DLD1 (cell line): ENCODE results near the gene RAD51.

ENCODE experiments used
- in situ Hi-C: cut with HindIII; loops from 2 replicates; pipeline ENCODE4 v1.10.0; 2017; ENCODE audit warnings: low sequenced_read_pairs

Gene RAD51

GRCh38 chr15:40721701-40722100, 26.7 kb downstream of the RAD51 start:
- in situ Hi-C loops, result no loop called here

GRCh38 chr15:40722354-40722753, 27.4 kb downstream of the RAD51 start:
- in situ Hi-C loops, result no loop called here

GRCh38 chr15:40722934-40723333, 28.0 kb downstream of the RAD51 start:
- in situ Hi-C loops, result no loop called here

GRCh38 chr15:40723919-40724318, 28.9 kb downstream of the RAD51 start:
- in situ Hi-C loops, result no loop called here

- in situ Hi-C loops, result no loop called here
Measured at GRCh38 chr15:40731034-40731433, 36.1 kb downstream of the RAD51 start.

- in situ Hi-C loops, result no loop called here
Measured at GRCh38 chr15:40736575-40736974, 41.6 kb downstream of the RAD51 start.

- in situ Hi-C loops, result no loop called here
Measured at GRCh38 chr15:40737048-40737447, 42.1 kb downstream of the RAD51 start.

GRCh38 chr15:40739047-40739446, 44.1 kb downstream of the RAD51 start:
- in situ Hi-C loops, result no loop called here

- in situ Hi-C loops, result loop anchor here (5.0 to 10.0 kb wide), 3 partner anchors 37 to 145 kb away; no protein-coding TSS in a partner anchor
Measured at GRCh38 chr15:40739854-40740253, 44.9 kb downstream of the RAD51 start.

GRCh38 chr15:40743485-40743901, 48.5 kb downstream of the RAD51 start:
- in situ Hi-C loops, result loop anchor here (5.0 to 10.0 kb wide), 3 partner anchors 34 to 141 kb away; no protein-coding TSS in a partner anchor

- in situ Hi-C loops, result loop anchor here (5.0 to 10.0 kb wide), 3 partner anchors 33 to 141 kb away; no protein-coding TSS in a partner anchor
Measured at GRCh38 chr15:40743921-40744814, 49.2 kb downstream of the RAD51 start.

- in situ Hi-C loops, result loop anchor here (5.0 to 10.0 kb wide), 3 partner anchors 33 to 140 kb away; no protein-coding TSS in a partner anchor
Measured at GRCh38 chr15:40744815-40745152, 49.8 kb downstream of the RAD51 start.

GRCh38 chr15:40746916-40747418, 52.0 kb downstream of the RAD51 start:
- in situ Hi-C loops, result loop anchor here (10.0 kb wide), 2 partner anchors 92 to 138 kb away; no protein-coding TSS in a partner anchor

GRCh38 chr15:40747685-40748631, 53.0 kb downstream of the RAD51 start:
- in situ Hi-C loops, result loop anchor here (10.0 kb wide), 2 partner anchors 93 to 137 kb away; no protein-coding TSS in a partner anchor

GRCh38 chr15:40749151-40749630, 54.2 kb downstream of the RAD51 start:
- in situ Hi-C loops, result loop anchor here (10.0 kb wide), 2 partner anchors 94 to 136 kb away; no protein-coding TSS in a partner anchor

- in situ Hi-C loops, result no loop called here
Measured at GRCh38 chr15:40750885-40751284, 55.9 kb downstream of the RAD51 start.

GRCh38 chr15:40751745-40752144, 56.8 kb downstream of the RAD51 start:
- in situ Hi-C loops, result no loop called here

- in situ Hi-C loops, result no loop called here
Measured at GRCh38 chr15:40754574-40754882, 59.6 kb downstream of the RAD51 start.

- in situ Hi-C loops, result no loop called here
Measured at GRCh38 chr15:40754883-40755811, 60.2 kb downstream of the RAD51 start, which contains the start of gene RMDN3. TSS of gene RMDN3 (minus strand) at chr15:40755254. CDS start at chr15:40754783, 471 bp downstream.

- in situ Hi-C loops, result no loop called here
Measured at GRCh38 chr15:40755812-40756208, 60.8 kb downstream of the RAD51 start.
